H9 (cell line): ENCODE results near the gene OSBPL8. TPM values are rescaled to one million over a fixed set of nuclear protein-coding genes. Genes with fewer than 3 reads are reported as not detected.

Experiments used
- DNase-seq: peaks from one replicate; pipeline ENCODE4 v3.0.0-alpha.2; 2017
- H2AFZ ChIP-seq: one replicate; pipeline ENCODE4 v1.6.1; 2013; ENCODE audit warnings: mild to moderate bottlenecking, low read length, control low read depth, moderate library complexity
- H2AK5ac ChIP-seq: 2 replicates; pipeline ENCODE4 v1.6.1; 2013; ENCODE audit warnings: low read length, control low read depth, mixed read lengths; ENCODE audit not compliant: insufficient read length
- H2BK120ac ChIP-seq: one replicate; pipeline ENCODE4 v1.6.1; 2013; ENCODE audit warnings: low read depth, mild to moderate bottlenecking, low read length, control low read depth, inconsistent platforms; ENCODE audit not compliant: poor library complexity, severe bottlenecking
- H2BK12ac ChIP-seq: 2 replicates; pipeline ENCODE4 v1.6.1; 2013; ENCODE audit warnings: low read length, control low read depth, mixed read lengths, low read depth; ENCODE audit not compliant: insufficient read length
- H2BK15ac ChIP-seq: 2 replicates; pipeline ENCODE4 v1.6.1; 2013; ENCODE audit warnings: low read depth, low read length, control low read depth
- H2BK20ac ChIP-seq: one replicate; pipeline ENCODE4 v1.6.1; 2013; ENCODE audit warnings: low read depth, mild to moderate bottlenecking, low read length, control low read depth, inconsistent platforms; ENCODE audit not compliant: poor library complexity, severe bottlenecking
- H2BK5ac ChIP-seq: 2 replicates; pipeline ENCODE4 v1.6.1; 2013; ENCODE audit warnings: low read length, control low read depth, mixed read lengths; ENCODE audit not compliant: insufficient read length
- H3K14ac ChIP-seq: 2 replicates; pipeline ENCODE4 v1.6.1; 2013; ENCODE audit warnings: low read length, control low read depth; ENCODE audit not compliant: insufficient read depth
- H3K18ac ChIP-seq: 2 replicates; pipeline ENCODE4 v1.6.1; 2013; ENCODE audit warnings: low read depth, mild to moderate bottlenecking, mixed read lengths, low read length, control low read depth; ENCODE audit not compliant: insufficient read length
- H3K23ac ChIP-seq: 2 replicates; pipeline ENCODE4 v1.6.1; 2013; ENCODE audit warnings: low read length, control low read depth, mixed read lengths, low read depth; ENCODE audit not compliant: insufficient read length
- H3K23me2 ChIP-seq: 2 replicates; pipeline ENCODE4 v1.6.1; 2013; ENCODE audit warnings: low read depth, mild to moderate bottlenecking, mixed read lengths, low read length, control low read depth; ENCODE audit not compliant: insufficient read length, poor library complexity, severe bottlenecking
- H3K27ac ChIP-seq: 2 replicates; pipeline ENCODE4 v1.5.1; 2013; ENCODE audit warnings: low read length, control low read depth, mixed read lengths, low read depth; ENCODE audit not compliant: insufficient read length
- H3K27me3 ChIP-seq: 2 replicates; pipeline ENCODE4 v1.6.1; 2013; ENCODE audit warnings: low read length, control low read depth, inconsistent platforms; ENCODE audit not compliant: insufficient read depth
- H3K4ac ChIP-seq: 2 replicates; pipeline ENCODE4 v1.6.1; 2013; ENCODE audit warnings: low read depth, mild to moderate bottlenecking, control low read depth, inconsistent platforms, low read length, moderate library complexity
- H3K4me1 ChIP-seq: 2 replicates; pipeline ENCODE4 v1.6.1; 2013; ENCODE audit warnings: low read length, control low read depth, inconsistent platforms; ENCODE audit not compliant: insufficient read depth
- H3K4me2 ChIP-seq: 2 replicates; pipeline ENCODE4 v1.6.1; 2013; ENCODE audit warnings: low read length, control low read depth, mixed read lengths; ENCODE audit not compliant: insufficient read length, insufficient read depth
- H3K56ac ChIP-seq: 2 replicates; pipeline ENCODE4 v1.6.1; 2013; ENCODE audit warnings: low read depth, mild to moderate bottlenecking, mixed read lengths, low read length, control low read depth; ENCODE audit not compliant: insufficient read length
- H3K79me1 ChIP-seq: 2 replicates; pipeline ENCODE4 v1.6.1; 2013; ENCODE audit warnings: low read depth, mild to moderate bottlenecking, moderate library complexity, low read length, control low read depth, inconsistent platforms; ENCODE audit not compliant: insufficient read depth, poor library complexity, severe bottlenecking
- H3K79me2 ChIP-seq: 2 replicates; pipeline ENCODE4 v1.6.1; 2013; ENCODE audit warnings: low read length, control low read depth, inconsistent platforms; ENCODE audit not compliant: insufficient read depth
- H3K9ac ChIP-seq: 2 replicates; pipeline ENCODE4 v1.6.1; 2013; ENCODE audit warnings: low read length, control low read depth, mixed read lengths; ENCODE audit not compliant: insufficient read length; ENCODE audit errors: extremely low read depth
- H3K9me3 ChIP-seq: one replicate; pipeline ENCODE4 v1.6.1; 2013; ENCODE audit warnings: low read depth, low read length, inconsistent platforms; ENCODE audit not compliant: control insufficient read depth
- H3T11ph ChIP-seq: one replicate; pipeline ENCODE4 v1.6.1; 2013; ENCODE audit warnings: mild to moderate bottlenecking, low read length, control low read depth, inconsistent platforms
- H4K20me1 ChIP-seq: one replicate; pipeline ENCODE4 v1.6.1; 2013; ENCODE audit not compliant: control insufficient read depth, insufficient read length, insufficient read depth
- H4K5ac ChIP-seq: 2 replicates; pipeline ENCODE4 v1.6.1; 2013; ENCODE audit warnings: low read depth, mild to moderate bottlenecking, mixed read lengths, low read length, control low read depth; ENCODE audit not compliant: insufficient read length
- H4K8ac ChIP-seq: replicated peaks from 2 replicates; pipeline ENCODE4 v1.6.1; 2013; ENCODE audit warnings: low read length, control low read depth, mixed read lengths, low read depth; ENCODE audit not compliant: insufficient read length
- H4K91ac ChIP-seq: 2 replicates; pipeline ENCODE4 v1.6.1; 2013; ENCODE audit warnings: low read depth, mild to moderate bottlenecking, moderate library complexity, mixed read lengths, low read length, control low read depth; ENCODE audit not compliant: insufficient read length
- H3K27ac Mint-ChIP-seq, 3 experiments: 2 replicates in 2 of 3; 3 replicates in 1 of 3; pipeline ENCODE4 v1.8.0; 2020 to 2021; ENCODE audit warnings: mixed read lengths in 3 of 3, mild to moderate bottlenecking in 1 of 3, moderate library complexity in 1 of 3
- H3K27me3 Mint-ChIP-seq: 2 replicates; pipeline ENCODE4 v1.8.0; 2021; ENCODE audit warnings: low read depth, mild to moderate bottlenecking, moderate library complexity, mixed read lengths
- H3K36me3 Mint-ChIP-seq, 3 experiments: 2 replicates in 2 of 3; 3 replicates in 1 of 3; pipeline ENCODE4 v1.8.0; 2020 to 2021; ENCODE audit warnings: low read depth in 3 of 3, mixed read lengths in 3 of 3; ENCODE audit not compliant: insufficient read depth in 1 of 3
- H3K4me1 Mint-ChIP-seq, 2 experiments: 2 replicates each; pipeline ENCODE4 v1.8.0; 2020; ENCODE audit warnings: mixed read lengths in 2 of 2
- H3K4me3 Mint-ChIP-seq, 2 experiments: 2 replicates in 1 of 2; 3 replicates in 1 of 2; pipeline ENCODE4 v1.8.0; 2020 to 2021; ENCODE audit warnings: mild to moderate bottlenecking in 2 of 2, mixed read lengths in 2 of 2, moderate library complexity in 1 of 2
- H3K9me3 Mint-ChIP-seq, 2 experiments: 2 replicates in 1 of 2; 3 replicates in 1 of 2; pipeline ENCODE4 v1.8.0; 2020; ENCODE audit warnings: mild to moderate bottlenecking in 2 of 2, mixed read lengths in 2 of 2, moderate library complexity in 1 of 2
- WGBS: extraction: QIAGEN DNeasy Blood & Tissue Kit; methylation state at CpG from one replicate; pipeline ENCODE4 v1.1.7; 2013; ENCODE audit warnings: missing lambda C conversion rate, low lambda C conversion rate, mixed read lengths; ENCODE audit not compliant: insufficient read length; ENCODE audit errors: extremely low coverage; 5-methylcytosine and 5-hydroxymethylcytosine counted together
- total RNA-seq: library from RNA; stranded (reverse); gene quantifications from 2 replicates; pipeline ENCODE4 v1.2.1, GENCODE V29; 2021
- TF ChIP-seq, protein P1 (sequence below): fragments of 200-600 bp; sonication (generic); conservative IDR thresholded peaks from 3 replicates; pipeline ENCODE4 v1.8.0; 2021; ENCODE audit warnings: antibody characterized with exemption, mild to moderate bottlenecking

OSBPL8 gene
- total RNA-seq, 1 experiment from 2014 or later, result 61.2 TPM

DNA sequence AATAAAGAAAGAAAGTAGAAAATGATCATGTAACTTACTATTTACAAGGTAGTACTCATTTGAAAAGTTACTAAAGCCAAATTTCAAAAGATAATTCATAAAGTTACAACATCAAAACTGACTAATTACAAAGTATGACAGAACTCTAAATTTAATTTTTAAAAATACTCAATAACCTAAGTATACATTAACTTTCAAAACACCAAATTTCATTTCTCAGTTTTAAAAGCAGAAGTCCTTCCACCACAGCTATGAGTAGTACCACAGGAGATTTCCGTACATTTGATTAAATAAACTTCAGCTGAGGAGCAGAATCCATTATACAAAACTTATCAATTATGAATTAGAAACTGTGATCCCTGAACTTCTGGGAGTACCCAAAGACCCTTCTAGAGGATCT, 110.6 kb downstream of the OSBPL8 start:
- H3K27ac ChIP-seq, result no peak overlapping the region
- TF ChIP-seq, protein P1, sequence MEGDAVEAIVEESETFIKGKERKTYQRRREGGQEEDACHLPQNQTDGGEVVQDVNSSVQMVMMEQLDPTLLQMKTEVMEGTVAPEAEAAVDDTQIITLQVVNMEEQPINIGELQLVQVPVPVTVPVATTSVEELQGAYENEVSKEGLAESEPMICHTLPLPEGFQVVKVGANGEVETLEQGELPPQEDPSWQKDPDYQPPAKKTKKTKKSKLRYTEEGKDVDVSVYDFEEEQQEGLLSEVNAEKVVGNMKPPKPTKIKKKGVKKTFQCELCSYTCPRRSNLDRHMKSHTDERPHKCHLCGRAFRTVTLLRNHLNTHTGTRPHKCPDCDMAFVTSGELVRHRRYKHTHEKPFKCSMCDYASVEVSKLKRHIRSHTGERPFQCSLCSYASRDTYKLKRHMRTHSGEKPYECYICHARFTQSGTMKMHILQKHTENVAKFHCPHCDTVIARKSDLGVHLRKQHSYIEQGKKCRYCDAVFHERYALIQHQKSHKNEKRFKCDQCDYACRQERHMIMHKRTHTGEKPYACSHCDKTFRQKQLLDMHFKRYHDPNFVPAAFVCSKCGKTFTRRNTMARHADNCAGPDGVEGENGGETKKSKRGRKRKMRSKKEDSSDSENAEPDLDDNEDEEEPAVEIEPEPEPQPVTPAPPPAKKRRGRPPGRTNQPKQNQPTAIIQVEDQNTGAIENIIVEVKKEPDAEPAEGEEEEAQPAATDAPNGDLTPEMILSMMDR, result no peak
- no peaks in the 10 kb centered on the region for H3K79me2 ChIP-seq

More for the DNA sequence above, 110.6 kb downstream of the OSBPL8 start:
- Histone ChIP-seq H4K5ac (no peak overlapping the region), H3K56ac (no peak overlapping the region), H3K79me1 (no peaks in the 10 kb centered on the region), H3K27me3 (no peaks in the 10 kb centered on the region), H3K23ac (no peak overlapping the region), H3K4me2 (no peak overlapping the region), H3K9ac (no peak overlapping the region), H2AK5ac (no peak overlapping the region), H2BK120ac (no peak overlapping the region), H2BK12ac (no peak overlapping the region), H2BK15ac (no peak overlapping the region), H3K18ac (no peak overlapping the region), H3K4ac (no peak overlapping the region), H2BK5ac (no peak overlapping the region), H4K20me1 (no peaks in the 10 kb centered on the region), H3K4me1 (peaks cover 3% of the 10 kb centered on the region; the same call in 1 of the 2 replicates), H3K23me2 (no peaks in the 10 kb centered on the region), H4K8ac (no peak overlapping the region), H2AFZ (no peak overlapping the region), H3K14ac (no peak overlapping the region), H2BK20ac (no peak overlapping the region), H4K91ac (no peak overlapping the region), H3K9me3 (no peaks in the 10 kb centered on the region), H3T11ph (no peak overlapping the region)
- peaks cover 3 to 8% of the 10 kb centered on the region in 2 experiments; a peak in 2 of 4 replicates for H3K4me1 Mint-ChIP-seq
- H3K4me3 Mint-ChIP-seq, result no peak overlapping the region
- WGBS, result no CpG with 5 or more reads among the region's 1 CpG
- H3K27me3 Mint-ChIP-seq, result no peaks in the 10 kb centered on the region
- H3K9me3 Mint-ChIP-seq, result no peaks in the 10 kb centered on the region
- no peak for DNase-seq
- no peak overlapping the region for H3K27ac Mint-ChIP-seq
- H3K36me3 Mint-ChIP-seq, result peaks cover 3 to 12% (median 7%) of the 10 kb centered on the region in 3 experiments; a peak in 5 of 7 replicates
